ENCODE data around the gene TRABD2B.

Gene TRABD2B

DNA sequence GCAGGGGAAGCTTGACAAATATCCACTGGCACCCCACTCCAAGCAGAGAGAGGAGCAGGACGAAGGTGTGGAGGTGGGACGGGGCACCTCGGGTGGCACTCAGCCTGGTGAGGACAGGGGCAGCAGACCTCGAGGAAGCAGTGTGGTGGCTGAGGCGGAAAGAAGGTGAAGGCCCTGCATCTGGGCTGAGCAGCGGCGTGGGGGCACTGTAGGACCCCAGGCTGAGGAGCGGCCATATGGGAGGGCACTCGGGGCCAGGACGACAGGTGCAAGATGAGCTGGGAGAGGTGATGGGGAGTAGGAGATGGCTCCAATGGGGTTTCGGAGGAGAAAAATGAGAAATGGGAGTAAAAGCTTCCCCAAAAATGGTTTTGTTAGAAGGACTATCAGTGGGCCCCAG, 224.9 kb downstream of the TRABD2B start:
- TF ChIP-seq SIN3A (IDR thresholded peaks at IDR 0.05; ENCODE audit: borderline replicate concordance, insufficient read depth, low read length) = no peak
- no peak for TF ChIP-seq TAF1 (IDR thresholded peaks at IDR 0.05; ENCODE audit: borderline replicate concordance, insufficient read depth, low read length)
- TF ChIP-seq, protein P1, sequence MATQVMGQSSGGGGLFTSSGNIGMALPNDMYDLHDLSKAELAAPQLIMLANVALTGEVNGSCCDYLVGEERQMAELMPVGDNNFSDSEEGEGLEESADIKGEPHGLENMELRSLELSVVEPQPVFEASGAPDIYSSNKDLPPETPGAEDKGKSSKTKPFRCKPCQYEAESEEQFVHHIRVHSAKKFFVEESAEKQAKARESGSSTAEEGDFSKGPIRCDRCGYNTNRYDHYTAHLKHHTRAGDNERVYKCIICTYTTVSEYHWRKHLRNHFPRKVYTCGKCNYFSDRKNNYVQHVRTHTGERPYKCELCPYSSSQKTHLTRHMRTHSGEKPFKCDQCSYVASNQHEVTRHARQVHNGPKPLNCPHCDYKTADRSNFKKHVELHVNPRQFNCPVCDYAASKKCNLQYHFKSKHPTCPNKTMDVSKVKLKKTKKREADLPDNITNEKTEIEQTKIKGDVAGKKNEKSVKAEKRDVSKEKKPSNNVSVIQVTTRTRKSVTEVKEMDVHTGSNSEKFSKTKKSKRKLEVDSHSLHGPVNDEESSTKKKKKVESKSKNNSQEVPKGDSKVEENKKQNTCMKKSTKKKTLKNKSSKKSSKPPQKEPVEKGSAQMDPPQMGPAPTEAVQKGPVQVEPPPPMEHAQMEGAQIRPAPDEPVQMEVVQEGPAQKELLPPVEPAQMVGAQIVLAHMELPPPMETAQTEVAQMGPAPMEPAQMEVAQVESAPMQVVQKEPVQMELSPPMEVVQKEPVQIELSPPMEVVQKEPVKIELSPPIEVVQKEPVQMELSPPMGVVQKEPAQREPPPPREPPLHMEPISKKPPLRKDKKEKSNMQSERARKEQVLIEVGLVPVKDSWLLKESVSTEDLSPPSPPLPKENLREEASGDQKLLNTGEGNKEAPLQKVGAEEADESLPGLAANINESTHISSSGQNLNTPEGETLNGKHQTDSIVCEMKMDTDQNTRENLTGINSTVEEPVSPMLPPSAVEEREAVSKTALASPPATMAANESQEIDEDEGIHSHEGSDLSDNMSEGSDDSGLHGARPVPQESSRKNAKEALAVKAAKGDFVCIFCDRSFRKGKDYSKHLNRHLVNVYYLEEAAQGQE (IDR thresholded peaks at IDR 0.05; ENCODE audit: insufficient read depth in 1 of 2, low read depth in 2 of 2, low read length in 2 of 2) = no peak
- TF ChIP-seq POLR2AphosphoS5 (IDR thresholded peaks at IDR 0.05; ENCODE audit: low read depth, low read length) = no peak
- no peak for TF ChIP-seq FOXP2 (optimal IDR thresholded peaks at IDR 0.05; ENCODE audit: borderline replicate concordance, extremely low read depth, extremely low read length, insufficient read depth)

DNA sequence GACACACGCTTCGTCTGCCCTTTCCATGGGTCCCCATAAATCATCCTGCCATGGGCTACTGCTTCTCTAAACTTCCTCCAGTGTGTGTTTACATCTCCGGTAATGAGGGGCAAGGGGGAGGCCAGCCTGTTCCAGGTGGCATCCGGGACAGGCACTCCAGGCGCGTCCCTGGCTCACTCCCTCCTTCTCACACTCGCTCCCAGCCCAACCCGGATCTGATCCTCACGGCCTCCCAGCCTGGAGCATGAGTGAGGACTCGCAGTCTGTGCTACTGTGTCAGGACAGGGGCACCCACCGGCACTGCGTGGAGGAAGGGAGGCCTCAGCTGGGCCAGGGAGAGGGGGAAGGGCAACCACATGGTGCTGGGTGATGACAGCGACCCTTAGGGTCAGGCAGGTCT, 225.4 kb downstream of the TRABD2B start:
- TF ChIP-seq SIN3A (IDR thresholded peaks at IDR 0.05; ENCODE audit: borderline replicate concordance, insufficient read depth, low read length) (no peak), FOXP2 (optimal IDR thresholded peaks at IDR 0.05; ENCODE audit: borderline replicate concordance, extremely low read depth, extremely low read length, insufficient read depth) (peak; percentile 77)

DNA sequence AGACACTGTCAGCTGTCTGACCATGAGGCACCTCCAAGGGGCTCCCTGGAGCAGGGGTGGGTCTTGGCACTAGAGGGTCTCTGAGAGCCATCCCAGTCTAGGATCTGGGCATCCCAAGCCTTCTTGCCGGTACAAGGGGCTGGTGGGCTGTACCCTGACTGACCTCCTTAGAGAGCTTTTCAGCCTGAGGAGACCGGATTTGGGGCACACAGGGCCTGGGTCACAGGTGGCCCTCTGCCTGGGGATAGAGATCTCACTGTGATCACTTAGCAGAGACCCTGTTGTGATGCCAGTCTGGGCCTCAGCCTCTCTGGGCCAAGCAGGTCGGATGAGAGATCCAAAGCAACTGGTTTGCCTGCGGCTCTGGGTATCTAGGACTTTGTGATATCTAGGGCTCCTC, 227.2 kb downstream of the TRABD2B start:
- TF ChIP-seq FOXP2 (optimal IDR thresholded peaks at IDR 0.05; ENCODE audit: borderline replicate concordance, extremely low read depth, extremely low read length, insufficient read depth) (no peak), POLR2AphosphoS5 (IDR thresholded peaks at IDR 0.05; ENCODE audit: low read depth, low read length) (no peak)
- TF ChIP-seq, protein P1 (IDR thresholded peaks at IDR 0.05; ENCODE audit: insufficient read depth in 1 of 2, low read depth in 2 of 2, low read length in 2 of 2) = no peak

DNA sequence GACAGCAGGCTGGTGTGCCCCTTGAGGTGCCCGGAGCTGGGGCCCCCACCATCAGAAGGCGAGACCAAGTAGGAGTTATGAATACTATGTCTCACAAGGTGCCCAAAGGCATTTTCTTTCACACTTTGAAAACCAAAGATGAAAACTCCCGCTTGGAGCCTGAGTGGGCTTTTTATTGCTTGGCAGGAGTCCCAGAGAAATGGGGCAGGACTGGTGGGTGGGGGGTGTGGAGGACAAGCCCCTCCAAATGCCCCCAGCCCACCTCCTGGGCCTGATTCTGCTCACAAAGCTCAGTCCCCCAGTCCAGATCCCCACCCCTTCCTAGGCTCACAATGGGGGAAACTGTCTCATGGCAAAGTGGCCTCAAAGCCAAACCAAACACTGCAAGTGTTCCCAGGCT, 227.9 kb downstream of the TRABD2B start:
- TF ChIP-seq, protein P1 (IDR thresholded peaks at IDR 0.05; ENCODE audit: insufficient read depth in 1 of 2, low read depth in 2 of 2, low read length in 2 of 2) = no peak
- TF ChIP-seq SIN3A (IDR thresholded peaks at IDR 0.05; ENCODE audit: borderline replicate concordance, insufficient read depth, low read length) (no peak), FOXP2 (optimal IDR thresholded peaks at IDR 0.05; ENCODE audit: borderline replicate concordance, extremely low read depth, extremely low read length, insufficient read depth) (no peak), POLR2AphosphoS5 (IDR thresholded peaks at IDR 0.05; ENCODE audit: low read depth, low read length) (no peak), TAF1 (IDR thresholded peaks at IDR 0.05; ENCODE audit: borderline replicate concordance, insufficient read depth, low read length) (no peak)

DNA sequence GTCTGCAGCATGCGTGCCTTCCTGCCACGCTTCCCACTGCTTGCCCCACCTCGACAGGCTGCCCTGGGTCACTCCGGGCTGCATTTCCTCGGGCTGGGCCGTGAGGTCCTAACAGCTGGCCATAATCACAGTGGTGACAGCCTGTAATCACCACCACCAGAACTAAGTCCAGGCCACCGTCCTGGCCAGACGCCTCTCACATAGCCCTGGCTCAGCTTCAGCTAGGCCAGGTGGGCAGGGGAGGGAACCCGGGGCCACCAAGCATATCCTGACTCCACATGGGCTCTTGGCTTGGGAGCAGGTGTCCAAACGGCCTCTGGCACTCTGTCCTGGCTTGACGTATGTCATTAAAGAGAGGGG, 229.5 kb downstream of the TRABD2B start:
- TF ChIP-seq FOXP2 (optimal IDR thresholded peaks at IDR 0.05; ENCODE audit: borderline replicate concordance, extremely low read depth, extremely low read length, insufficient read depth) = no peak
- no peak for TF ChIP-seq TAF1 (IDR thresholded peaks at IDR 0.05; ENCODE audit: borderline replicate concordance, insufficient read depth, low read length)
- TF ChIP-seq, protein P1 (IDR thresholded peaks at IDR 0.05; ENCODE audit: insufficient read depth in 1 of 2, low read depth in 2 of 2, low read length in 2 of 2) = no peak
- TF ChIP-seq POLR2AphosphoS5 (IDR thresholded peaks at IDR 0.05; ENCODE audit: low read depth, low read length) = no peak
- TF ChIP-seq SIN3A (IDR thresholded peaks at IDR 0.05; ENCODE audit: borderline replicate concordance, insufficient read depth, low read length) = no peak

Data from PFSK-1 (cell line).